PC-9 (cell line): ENCODE results near the gene TBC1D5. TPM values are rescaled to one million over a fixed set of nuclear protein-coding genes. Genes with fewer than 3 reads are reported as not detected.

Source experiments
- BruUV-seq: library from RNA; stranded (reverse); fragments of 400-500 nt; replicated peaks from 2 replicates; lab custom pipeline; 2021; lab: Mats Ljungman, UMichigan
- CTCF ChIA-PET: fragments of 300-600 bp; sonication (Branson Sonifier 250); formaldehyde crosslinking; loops from one replicate; lab custom pipeline; 2022; ENCODE audit warnings: antibody characterized with exemption; lab: Charles Lee
- POLR2A ChIA-PET: fragments of 300-600 bp; sonication (Branson Sonifier 250); formaldehyde crosslinking; loops from one replicate; lab custom pipeline; 2022; ENCODE audit warnings: antibody characterized with exemption; ENCODE audit not compliant: unreplicated experiment; lab: Charles Lee
- DNase-seq, 2 experiments: peaks; one replicate each; pipeline versions ENCODE4 v3.0.0 to v3.0.0-alpha.2; 2015 to 2022; ENCODE audit warnings: mixed read lengths in 1 of 2
- H2AFZ ChIP-seq: fragments of 200-600 bp; sonication (generic); 2 replicates; pipeline ENCODE4 v1.8.1; 2017; ENCODE audit warnings: antibody characterized with exemption
- H3F3A ChIP-seq: fragments of 200-600 bp; sonication (generic); 2 replicates; pipeline ENCODE4 v1.8.1; 2017; ENCODE audit warnings: antibody characterized with exemption, mild to moderate bottlenecking, low read depth; ENCODE audit not compliant: insufficient read depth
- H3K27ac ChIP-seq: fragments of 200-600 bp; sonication (generic); 2 replicates; pipeline ENCODE4 v1.6.1; 2016; ENCODE audit warnings: mixed run types
- H3K27me3 ChIP-seq: fragments of 200-600 bp; sonication (generic); 2 replicates; pipeline ENCODE4 v1.6.1; 2016; ENCODE audit warnings: low read depth, mixed run types; ENCODE audit not compliant: insufficient read depth
- H3K36me3 ChIP-seq: fragments of 200-600 bp; sonication (generic); 2 replicates; pipeline ENCODE4 v1.6.1; 2016; ENCODE audit warnings: low read depth, mixed run types
- H3K4me1 ChIP-seq: fragments of 200-600 bp; sonication (generic); replicated peaks from 2 replicates; pipeline ENCODE4 v1.6.1; 2016; ENCODE audit warnings: mixed run types; ENCODE audit not compliant: insufficient read depth
- H3K4me2 ChIP-seq: fragments of 200-600 bp; sonication (generic); 2 replicates; pipeline ENCODE4 v1.6.1; 2017; ENCODE audit warnings: mixed run types
- H3K4me3 ChIP-seq: fragments of 200-600 bp; sonication (generic); 2 replicates; pipeline ENCODE4 v1.6.1; 2016; ENCODE audit warnings: mixed run types
- H3K79me2 ChIP-seq: fragments of 200-600 bp; sonication (generic); 2 replicates; pipeline ENCODE4 v1.6.1; 2017; ENCODE audit warnings: low read depth, mixed run types
- H3K9me2 ChIP-seq: fragments of 200-600 bp; sonication (generic); 2 replicates; pipeline ENCODE4 v1.8.1; 2017; ENCODE audit warnings: mild to moderate bottlenecking; ENCODE audit not compliant: insufficient read depth
- H3K9me3 ChIP-seq: fragments of 200-600 bp; sonication (generic); 2 replicates; pipeline ENCODE4 v1.8.1; 2016; ENCODE audit warnings: low read depth; ENCODE audit not compliant: insufficient read depth
- H4K20me1 ChIP-seq: fragments of 200-600 bp; sonication (generic); 2 replicates; pipeline ENCODE4 v1.8.1; 2017; ENCODE audit not compliant: insufficient read depth
- EZH2 ChIP-seq: fragments of 200-600 bp; sonication (generic); IDR thresholded peaks from 2 replicates; pipeline ENCODE4 v1.8.0; 2017; ENCODE audit warnings: antibody characterized with exemption, low read depth
- intact Hi-C: fragments of 100-400 bp; cut with micrococcal nuclease; formaldehyde crosslinking; loops from one replicate; pipeline ENCODE4 v1.10.0; 2022; ENCODE audit not compliant: unreplicated experiment
- total RNA-seq: library from RNA; stranded (reverse); gene quantifications from 2 replicates; pipeline ENCODE4 v1.2.3, GENCODE V29; 2021
- TF ChIP-seq, protein P1 (sequence below): fragments of 200-600 bp; sonication (generic); conservative IDR thresholded peaks from 2 replicates; pipeline ENCODE4 v1.6.1; 2017; ENCODE audit warnings: mixed run types, antibody characterized with exemption, mild to moderate bottlenecking, moderate library complexity

Gene TBC1D5
- total RNA-seq, 1 experiment from 2014 or later = 54.0 TPM

DNA sequence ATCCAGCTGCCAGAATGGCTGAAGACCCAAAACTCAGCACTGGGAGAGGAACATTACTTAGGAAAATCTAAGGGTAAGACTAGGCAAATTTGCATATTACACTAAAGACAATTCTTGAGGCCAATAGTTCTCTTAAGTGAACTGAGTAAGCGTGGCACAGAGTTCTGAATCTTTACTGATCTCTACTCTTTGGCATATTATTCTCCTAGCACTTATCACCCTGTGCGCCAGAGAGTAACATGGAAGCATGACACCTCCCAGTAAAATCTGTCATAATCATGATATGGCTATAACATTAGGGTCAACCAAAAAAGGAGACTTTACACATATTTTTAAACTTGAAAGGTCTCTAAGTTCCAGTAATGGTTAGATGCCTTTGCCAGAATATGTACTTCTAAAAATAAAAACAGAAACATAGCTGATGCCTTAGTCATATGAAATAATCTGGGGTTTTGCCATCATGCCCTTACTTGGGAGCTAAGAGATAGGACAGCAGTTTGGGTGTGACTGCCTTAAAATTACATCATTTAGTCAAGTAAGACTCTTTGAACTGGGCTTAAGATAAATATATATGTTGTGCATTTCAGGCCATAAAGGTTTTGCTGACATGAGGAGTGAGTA, 567.1 kb downstream of the TBC1D5 start:
- Histone ChIP-seq H3K36me3 (no peaks in the 10 kb centered on the region), H3K9me3 (no peaks in the 10 kb centered on the region), H4K20me1 (no peaks in the 10 kb centered on the region), H3K27me3 (no peaks in the 10 kb centered on the region), H3K9me2 (no peaks in the 10 kb centered on the region; the same call in 1 of the 2 replicates), H3K4me3 (no peak overlapping the region), H3F3A (no peaks in the 10 kb centered on the region), H3K4me1 (0 out of 2 replicates have a peak, but pooled peaks cover 5% of the 10 kb centered on the region), H2AFZ (no peak overlapping the region), H3K27ac (no peak overlapping the region), H3K79me2 (no peaks in the 10 kb centered on the region), H3K4me2 (no peak overlapping the region)
- DNase-seq = no peak
- TF ChIP-seq, protein P1, sequence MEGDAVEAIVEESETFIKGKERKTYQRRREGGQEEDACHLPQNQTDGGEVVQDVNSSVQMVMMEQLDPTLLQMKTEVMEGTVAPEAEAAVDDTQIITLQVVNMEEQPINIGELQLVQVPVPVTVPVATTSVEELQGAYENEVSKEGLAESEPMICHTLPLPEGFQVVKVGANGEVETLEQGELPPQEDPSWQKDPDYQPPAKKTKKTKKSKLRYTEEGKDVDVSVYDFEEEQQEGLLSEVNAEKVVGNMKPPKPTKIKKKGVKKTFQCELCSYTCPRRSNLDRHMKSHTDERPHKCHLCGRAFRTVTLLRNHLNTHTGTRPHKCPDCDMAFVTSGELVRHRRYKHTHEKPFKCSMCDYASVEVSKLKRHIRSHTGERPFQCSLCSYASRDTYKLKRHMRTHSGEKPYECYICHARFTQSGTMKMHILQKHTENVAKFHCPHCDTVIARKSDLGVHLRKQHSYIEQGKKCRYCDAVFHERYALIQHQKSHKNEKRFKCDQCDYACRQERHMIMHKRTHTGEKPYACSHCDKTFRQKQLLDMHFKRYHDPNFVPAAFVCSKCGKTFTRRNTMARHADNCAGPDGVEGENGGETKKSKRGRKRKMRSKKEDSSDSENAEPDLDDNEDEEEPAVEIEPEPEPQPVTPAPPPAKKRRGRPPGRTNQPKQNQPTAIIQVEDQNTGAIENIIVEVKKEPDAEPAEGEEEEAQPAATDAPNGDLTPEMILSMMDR = no peak
- no peak for TF ChIP-seq EZH2
- no TSS peak for BruUV-seq
- ChIA-PET POLR2A (no interaction called here), CTCF (no interaction called here)
- intact Hi-C loops = no loop called here

DNA sequence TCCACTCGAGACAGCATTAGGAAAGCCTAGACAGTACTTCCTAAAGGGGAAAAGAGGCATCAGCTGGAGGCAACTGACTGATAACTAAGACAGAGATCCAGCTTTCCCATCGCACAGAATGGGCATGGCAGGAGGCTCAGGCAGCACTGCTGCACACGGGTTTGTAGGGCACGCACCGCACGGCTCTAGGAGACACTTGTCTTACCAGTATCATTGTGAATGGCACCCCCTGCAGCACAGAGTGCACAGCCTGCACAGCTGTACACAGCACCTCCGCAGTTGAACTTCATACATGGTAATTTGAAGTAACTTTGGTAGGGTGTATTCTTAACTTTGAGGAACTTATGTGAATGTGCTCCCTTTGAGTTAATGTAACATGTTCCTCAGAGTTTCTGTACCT, 576.1 kb downstream of the TBC1D5 start:
- Histone ChIP-seq H3K4me1 (no peaks in the 10 kb centered on the region), H3F3A (no peaks in the 10 kb centered on the region; the same call in 1 of the 2 replicates), H3K4me3 (no peak overlapping the region), H3K79me2 (no peaks in the 10 kb centered on the region), H3K27ac (no peak overlapping the region), H4K20me1 (no peaks in the 10 kb centered on the region), H3K9me3 (no peaks in the 10 kb centered on the region), H3K27me3 (no peaks in the 10 kb centered on the region), H2AFZ (no peak overlapping the region), H3K9me2 (no peaks in the 10 kb centered on the region), H3K4me2 (no peak overlapping the region), H3K36me3 (no peaks in the 10 kb centered on the region)
- no TSS peak for BruUV-seq
- TF ChIP-seq, protein P1 = no peak
- POLR2A ChIA-PET = no interaction called here
- CTCF ChIA-PET = no interaction called here
- no peak for DNase-seq
- intact Hi-C loops = no loop called here

DNA sequence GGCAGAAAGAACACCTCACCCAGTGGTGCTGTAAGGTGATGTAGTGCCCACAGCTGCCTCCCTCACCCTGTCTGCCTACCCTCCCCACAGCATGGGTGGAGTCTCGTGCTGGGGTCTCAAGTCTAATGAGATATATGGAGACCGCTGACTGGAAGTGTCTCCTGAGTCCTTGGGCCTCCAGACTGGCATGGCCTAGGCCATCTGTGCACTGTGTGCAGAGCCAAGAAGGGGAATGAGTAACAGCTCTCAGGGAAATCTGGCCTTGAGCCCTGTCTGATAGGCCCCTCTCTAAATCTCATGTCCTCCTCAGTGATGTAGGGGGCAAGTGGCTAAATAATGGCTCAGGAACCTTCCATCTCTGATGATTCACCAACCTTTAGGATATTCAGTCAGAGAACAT, 580.3 kb downstream of the TBC1D5 start:
- no peaks in the 10 kb centered on the region for H3K9me2 ChIP-seq
- no peak overlapping the region for H3K27ac ChIP-seq
- H3K4me2 ChIP-seq = no peak overlapping the region
- no peak for TF ChIP-seq EZH2
- TF ChIP-seq, protein P1 = no peak
- no peak overlapping the region for H3K4me3 ChIP-seq
- no peaks in the 10 kb centered on the region for H3K79me2 ChIP-seq
- no peak for DNase-seq
- no peaks in the 10 kb centered on the region for H3K9me3 ChIP-seq
- no TSS peak for BruUV-seq
- ChIA-PET POLR2A (interaction anchor here (0.6 kb wide), 1 partner anchor 20 kb away, joined by 4 read pairs; no protein-coding TSS in a partner anchor), CTCF (no interaction called here)
- no peak overlapping the region for H2AFZ ChIP-seq
- no peaks in the 10 kb centered on the region for H3K36me3 ChIP-seq
- intact Hi-C loops = no loop called here
- no peaks in the 10 kb centered on the region; the same call in 1 of the 2 replicates for H3F3A ChIP-seq
- no peaks in the 10 kb centered on the region for H4K20me1 ChIP-seq
- no peaks in the 10 kb centered on the region for H3K4me1 ChIP-seq
- H3K27me3 ChIP-seq = no peaks in the 10 kb centered on the region
